ENCODE results near the gene CACNA1H. TPM values are rescaled to one million over a fixed set of nuclear protein-coding genes. Genes with fewer than 3 reads are reported as not detected.

CACNA1H gene
- polyA plus RNA-seq, 3 donors, result 27.6 to 32.8 (median 28.7) TPM

DNA sequence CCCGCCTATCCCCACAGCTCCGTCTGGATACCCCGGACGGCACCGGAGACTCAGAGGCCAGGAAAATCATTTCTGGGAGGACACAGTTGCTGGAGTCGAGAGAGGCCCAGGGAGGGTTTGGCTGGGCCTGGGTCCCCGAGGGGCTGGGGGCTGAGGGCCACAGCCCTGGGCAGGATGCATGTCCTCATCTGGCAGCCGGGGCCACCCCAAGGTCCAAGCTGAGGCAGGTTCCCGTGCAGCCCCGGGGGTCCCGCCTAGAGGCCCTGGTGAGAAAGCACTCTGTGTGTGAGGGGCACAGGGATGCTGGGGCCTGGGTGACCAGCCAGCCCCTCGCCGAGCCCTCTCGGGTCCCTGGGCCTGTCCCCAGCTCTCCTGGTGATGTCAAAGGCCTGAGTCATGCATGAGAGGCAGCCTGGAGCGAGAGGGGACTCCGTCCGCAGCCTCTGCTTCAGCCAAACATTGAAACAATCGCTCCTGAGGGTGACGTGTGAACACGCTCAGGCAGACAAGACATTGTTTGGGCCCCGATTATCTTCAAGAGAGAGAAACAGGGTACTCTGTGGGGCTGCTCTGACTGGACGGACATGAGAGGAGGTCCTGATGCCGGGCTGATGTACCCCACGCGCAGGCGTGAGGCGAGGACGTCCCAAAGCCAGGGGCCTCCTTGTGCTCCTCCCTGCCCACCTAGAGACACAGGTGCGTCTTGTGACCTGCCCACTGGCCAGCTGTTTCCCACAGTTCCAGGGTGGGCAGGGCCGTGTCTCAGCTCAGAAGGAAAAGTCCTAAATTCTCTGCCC lies 31.1 kb upstream of the CACNA1H start:
- DNase-seq, result no peak

- no peak for DNase-seq
These were observed 30.5 kb upstream of the CACNA1H start for GRCh38 chr16:1122398-1122765.

DNA sequence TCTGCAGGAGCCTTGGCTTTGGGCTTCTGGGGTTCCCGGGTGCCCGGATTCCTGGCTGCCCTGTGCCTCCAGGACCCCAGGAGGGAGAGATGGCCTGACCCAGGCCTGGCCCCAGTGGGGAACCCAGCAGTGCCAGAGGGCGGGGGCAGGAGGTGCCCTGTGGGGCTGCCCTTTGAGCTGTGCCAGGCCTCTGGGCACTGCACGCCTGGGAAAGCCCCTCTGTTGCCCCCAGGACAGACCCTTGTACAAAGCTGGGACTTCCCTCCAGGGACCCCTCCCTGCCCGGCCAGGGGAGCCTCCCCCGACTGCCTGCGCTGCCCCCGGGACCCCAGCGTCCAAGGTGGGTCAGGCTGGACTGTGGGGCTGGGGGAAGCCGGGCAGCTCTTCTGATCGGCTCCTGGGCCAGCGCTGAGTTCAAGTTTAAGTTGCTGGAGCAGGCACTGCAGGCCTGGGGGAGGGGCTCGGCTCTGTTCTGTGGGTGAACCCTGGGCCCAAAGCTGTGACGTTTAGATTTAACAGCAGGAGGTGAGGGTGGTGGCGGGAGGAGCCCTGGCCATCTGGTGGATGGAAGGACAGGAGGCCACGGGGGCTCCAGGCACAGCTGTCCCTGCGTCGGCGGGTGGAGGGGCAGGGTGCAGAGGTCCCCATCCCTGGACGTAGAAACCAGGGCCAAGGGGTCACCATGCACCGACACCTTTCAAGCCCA lies 29.2 kb upstream of the CACNA1H start:
- no peak for DNase-seq

DNA sequence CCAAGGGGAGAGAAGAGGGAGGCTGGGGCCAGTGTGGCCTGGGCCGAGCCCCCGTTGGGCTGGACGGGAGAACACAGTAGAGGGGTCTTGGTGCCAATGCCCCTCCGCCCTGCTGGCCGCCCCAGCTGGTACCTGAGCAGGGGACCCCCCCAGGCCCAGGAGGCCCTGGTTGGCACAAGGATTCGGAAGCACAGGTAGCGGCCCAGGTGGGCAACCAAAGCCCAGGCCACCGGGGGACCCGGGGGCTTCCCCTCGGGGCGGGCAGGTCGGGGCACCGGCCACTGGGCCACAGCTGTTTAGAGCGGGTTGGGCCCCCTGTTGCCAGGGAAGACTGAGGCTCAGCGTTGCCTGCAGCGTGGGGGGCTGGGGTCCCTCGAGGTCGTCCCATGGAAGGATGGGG lies 28.6 kb upstream of the CACNA1H start:
- no peak for DNase-seq

DNA sequence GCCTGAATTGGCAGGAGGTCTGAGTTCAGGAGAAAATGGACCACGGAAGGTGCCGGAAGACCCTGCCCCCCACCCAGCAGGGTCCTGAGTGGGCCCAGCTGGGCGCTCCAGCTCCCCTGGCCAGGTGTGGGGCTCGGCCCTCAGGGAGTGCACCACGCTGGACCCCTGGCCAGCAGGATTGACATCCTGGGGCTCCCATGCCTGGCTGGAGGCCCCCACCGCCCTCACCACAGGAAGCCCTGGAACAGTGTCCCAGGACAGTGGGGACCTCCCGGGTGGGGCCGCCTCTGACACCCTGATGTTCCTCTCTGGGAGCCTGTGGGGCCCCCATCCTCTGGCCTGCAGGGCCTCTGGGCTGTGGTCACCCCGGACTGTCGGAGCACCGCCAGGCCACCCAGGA lies 28.1 kb upstream of the CACNA1H start:
- DNase-seq, result no peak

GRCh38 chr16:1125471-1125870 lies 27.4 kb upstream of the CACNA1H start:
- peak; percentile 71 for DNase-seq

DNA sequence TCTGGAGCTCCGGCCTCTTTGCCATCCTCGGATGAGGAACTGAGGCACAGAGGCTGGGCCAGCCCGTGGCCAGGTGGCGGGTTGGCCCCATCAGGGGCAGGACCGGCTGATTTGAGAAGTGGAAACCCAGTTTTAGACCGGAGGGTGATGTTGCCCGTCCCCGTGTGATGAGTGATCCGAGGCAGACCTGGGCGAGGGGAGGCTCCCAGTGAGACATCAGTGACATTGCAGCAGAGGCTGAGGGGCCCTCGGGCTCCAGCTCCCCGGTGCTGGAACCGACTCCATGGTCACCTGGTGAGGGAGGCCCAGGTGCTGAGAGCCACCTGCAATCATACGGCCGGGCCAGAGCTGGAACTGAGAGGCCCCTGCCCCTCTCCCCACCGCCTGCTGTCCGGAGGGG lies 26.9 kb upstream of the CACNA1H start:
- no peak for DNase-seq

DNA sequence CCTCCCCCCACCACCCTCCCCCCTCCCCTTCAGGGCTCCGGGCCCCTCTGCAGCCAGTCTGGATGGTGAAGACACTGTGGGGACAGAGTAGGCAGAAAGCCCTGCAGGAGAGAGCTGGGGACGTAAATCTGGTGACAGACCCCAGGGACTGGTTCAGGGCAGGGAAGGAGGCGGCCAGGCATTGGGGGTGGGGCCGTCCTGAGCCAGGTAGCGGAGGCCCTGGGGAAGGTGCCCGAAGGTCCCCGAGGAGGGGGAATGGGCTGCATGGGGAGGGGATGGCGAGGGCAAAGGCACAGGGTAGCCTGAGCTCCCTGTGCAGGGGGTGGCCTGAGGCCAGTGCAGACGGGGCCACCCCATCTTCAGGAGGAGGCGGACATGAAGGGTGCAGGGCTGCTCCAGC lies 26.3 kb upstream of the CACNA1H start:
- no peak for DNase-seq

GRCh38 chr16:1127101-1127500 lies 25.8 kb upstream of the CACNA1H start:
- DNase-seq, result no peak

- DNase-seq, result no peak
These were observed 24.8 kb upstream of the CACNA1H start for GRCh38 chr16:1127971-1128715.

GRCh38 chr16:1129106-1129960 lies 23.6 kb upstream of the CACNA1H start:
- DNase-seq, result no peak

GRCh38 chr16:1130382-1130781 lies 22.5 kb upstream of the CACNA1H start:
- no peak for DNase-seq

DNA sequence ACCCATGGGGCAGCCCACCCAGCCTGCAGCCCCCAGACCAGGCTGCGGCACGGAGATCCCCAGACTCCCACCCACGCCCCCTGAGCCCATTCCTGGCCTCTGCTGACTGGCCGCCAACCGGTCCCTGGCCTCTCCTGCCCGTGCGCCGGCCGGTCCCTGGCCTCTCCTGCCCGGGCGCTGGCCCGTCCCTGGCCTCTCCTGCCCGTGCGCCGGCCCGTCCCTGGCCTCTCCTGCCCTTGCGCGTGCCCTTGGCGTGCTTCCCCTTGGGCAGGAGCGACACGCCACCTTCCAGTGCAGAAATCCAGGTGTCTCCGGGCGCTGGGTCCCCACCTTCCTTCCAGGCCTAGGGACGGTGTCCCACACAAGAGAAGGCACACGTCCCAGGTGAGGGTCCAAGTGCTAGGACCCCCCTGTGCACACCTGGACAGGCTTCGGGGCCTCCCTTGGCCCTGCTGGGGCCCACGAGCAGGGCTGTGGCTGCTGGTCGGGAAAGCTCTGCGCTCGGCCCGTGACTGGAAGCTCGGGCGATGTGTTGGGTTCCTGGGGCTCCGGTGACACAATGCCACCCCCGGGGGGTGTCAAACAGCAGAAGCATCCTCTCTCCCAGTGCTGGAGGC lies 21.4 kb upstream of the CACNA1H start:
- no peak for DNase-seq

DNA sequence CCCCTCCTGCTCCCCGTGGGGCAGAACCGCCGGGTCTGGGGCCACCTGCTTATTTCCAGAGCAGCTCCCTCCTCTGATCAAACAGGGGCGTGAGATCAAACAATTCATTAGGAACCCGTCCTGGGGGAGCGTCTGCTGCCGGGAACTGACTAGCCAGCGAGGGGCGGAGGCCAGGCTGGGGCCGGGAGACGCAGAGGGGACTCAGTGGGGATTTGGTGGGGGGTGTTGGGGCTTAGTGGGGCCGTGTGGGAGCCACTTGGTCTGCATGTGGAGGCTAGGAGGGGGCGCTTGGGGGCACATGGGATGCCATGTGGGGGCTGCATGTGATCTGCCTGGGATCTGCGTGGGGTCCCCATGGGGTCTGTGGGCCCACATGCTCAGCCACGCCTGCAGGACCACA lies 20.5 kb upstream of the CACNA1H start:
- DNase-seq, result no peak

- no peak for DNase-seq
These were observed 19.6 kb upstream of the CACNA1H start for GRCh38 chr16:1133271-1133670.

DNA sequence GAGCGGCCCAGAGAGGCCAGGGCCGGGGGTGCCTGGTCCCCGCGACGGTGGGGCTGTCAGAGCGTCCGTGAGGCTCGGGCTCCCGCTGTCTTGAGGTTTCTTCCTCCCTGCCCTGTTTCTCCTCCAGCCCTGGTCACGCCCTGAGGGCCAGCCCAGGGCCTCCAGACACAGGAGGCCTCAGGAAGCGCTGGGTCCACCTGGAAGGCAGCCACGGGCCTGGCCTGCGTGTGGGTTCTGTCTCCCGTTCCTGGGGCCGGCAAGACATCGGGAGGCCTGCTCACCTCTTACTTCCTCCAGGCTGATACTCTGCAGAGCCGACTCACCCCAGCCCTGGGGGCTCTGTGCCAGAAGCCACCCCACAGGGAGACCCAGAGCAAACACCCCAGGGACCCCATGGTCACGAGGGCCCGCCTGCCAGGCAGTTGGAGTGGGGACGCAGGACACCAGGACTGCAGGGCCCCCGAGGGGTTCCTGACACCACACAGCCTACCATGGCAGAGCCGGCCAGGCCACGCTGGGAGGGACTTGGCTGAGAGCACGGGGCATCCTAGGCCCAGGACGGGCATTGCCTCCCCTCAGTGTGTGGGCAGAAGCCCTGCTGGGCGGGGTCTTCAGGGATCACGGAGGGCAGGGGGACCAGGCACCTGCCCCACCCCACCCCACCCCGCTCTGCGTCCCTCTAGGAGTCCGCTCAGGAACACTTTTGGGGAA lies 18.9 kb upstream of the CACNA1H start:
- DNase-seq, result no peak

- DNase-seq, result no peak
These were observed 18.0 kb upstream of the CACNA1H start for GRCh38 chr16:1134776-1135458.

GRCh38 chr16:1135459-1135825 lies 17.5 kb upstream of the CACNA1H start:
- no peak for DNase-seq

GRCh38 chr16:1137604-1138003 lies 15.3 kb upstream of the CACNA1H start:
- DNase-seq, result no peak

- DNase-seq, result no peak
These were observed 12.2 kb upstream of the CACNA1H start for GRCh38 chr16:1140582-1141162.

Measured in renal pelvis (tissue), 4 donors.